Measurements from ENCODE around the gene DGKG.

The DGKG gene

DNA sequence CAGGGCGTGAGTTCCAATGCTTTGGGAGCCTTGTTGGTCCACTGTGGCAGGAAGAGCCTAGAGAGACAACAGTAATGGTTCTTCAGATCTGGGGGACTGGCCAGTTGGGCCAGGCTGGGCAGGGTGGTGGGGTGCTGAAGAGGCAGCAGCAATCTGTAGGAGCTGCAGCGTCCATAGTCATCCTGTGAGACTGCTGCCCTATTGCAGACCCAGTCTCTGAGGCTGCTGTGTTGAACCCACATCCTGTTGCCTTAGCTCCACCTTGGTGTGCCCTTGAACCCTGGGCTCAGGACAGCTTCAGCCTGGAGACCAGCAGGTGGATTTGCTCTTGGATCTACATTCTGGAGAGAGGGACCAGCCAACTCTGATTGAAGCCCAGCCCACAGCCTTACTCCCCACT is 229.5 kb downstream of the DGKG start:
- DNase-seq: no peak

DNA sequence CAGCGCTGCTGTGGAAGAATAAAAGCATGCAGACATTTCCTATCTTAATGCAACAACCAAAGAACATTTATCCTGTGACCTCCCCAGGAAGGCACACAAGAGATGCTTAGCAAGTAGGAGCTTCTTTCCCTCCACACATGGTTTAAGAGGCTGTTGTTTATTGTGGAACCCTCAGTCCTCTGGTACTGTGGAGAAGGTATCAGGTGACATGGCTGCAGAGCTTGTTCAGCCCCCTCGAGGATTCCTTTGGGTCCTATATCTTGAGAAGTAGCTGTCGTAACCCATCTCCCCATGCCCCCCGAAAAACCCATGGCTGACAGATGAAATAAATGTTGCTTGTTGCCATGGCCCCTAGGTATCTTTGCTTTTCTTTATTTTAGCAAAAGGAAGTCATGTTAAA is 232.8 kb downstream of the DGKG start:
- no peak for DNase-seq

- no peak for DNase-seq
These were observed 233.9 kb downstream of the DGKG start for GRCh38 chr3:186128158-186128557.

- DNase-seq: no peak
These were observed 234.6 kb downstream of the DGKG start for GRCh38 chr3:186127463-186127862.

DNA sequence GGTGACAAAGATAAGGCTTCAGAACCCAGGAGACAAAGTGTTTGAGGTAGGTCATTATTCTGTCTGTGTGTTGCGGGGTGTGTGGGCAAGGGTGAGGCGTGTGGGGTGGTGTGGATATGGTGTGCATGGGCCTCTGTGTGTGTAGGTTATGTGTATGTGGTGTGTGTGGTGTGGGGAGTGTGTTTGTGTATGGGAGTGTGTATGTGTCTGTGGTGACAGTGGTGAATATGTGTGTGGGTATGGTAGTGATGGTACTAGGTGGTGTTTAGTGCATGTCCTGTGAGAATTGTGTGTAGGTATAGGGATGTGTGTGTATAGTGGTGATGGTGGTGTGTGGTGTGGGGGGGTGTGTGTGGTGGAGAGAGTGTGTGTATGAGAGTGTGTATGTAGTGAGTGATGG is 236.9 kb downstream of the DGKG start:
- DNase-seq: no peak

- no peak for DNase-seq
These were observed 237.4 kb downstream of the DGKG start for GRCh38 chr3:186124592-186124991.

- no peak for DNase-seq
These were observed 239.0 kb downstream of the DGKG start for GRCh38 chr3:186123012-186123411.

DNA sequence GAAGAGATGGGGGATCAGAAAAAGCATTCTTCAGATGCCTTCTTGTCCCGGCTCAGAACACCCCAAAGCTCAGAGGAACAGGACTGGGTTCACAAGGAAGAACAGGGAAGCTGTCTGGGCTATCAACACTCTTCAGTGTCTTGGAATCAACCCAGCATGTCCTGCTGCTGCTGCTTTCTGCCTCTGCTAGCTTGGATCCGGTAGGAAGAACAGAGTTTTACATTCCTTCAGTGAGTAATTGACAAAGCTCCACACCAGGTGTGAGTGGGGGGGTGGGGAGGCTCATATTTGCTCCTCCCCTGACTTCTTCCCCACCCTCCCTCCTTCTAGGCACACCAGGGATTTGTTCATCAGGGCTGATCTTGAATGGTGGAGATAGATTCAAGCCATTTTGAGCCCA is 240.1 kb downstream of the DGKG start:
- no peak for DNase-seq

GRCh38 chr3:186121278-186121677 is 240.8 kb downstream of the DGKG start:
- DNase-seq: no peak

- DNase-seq: no peak
These were observed 242.5 kb downstream of the DGKG start for GRCh38 chr3:186119499-186119898.

DNA sequence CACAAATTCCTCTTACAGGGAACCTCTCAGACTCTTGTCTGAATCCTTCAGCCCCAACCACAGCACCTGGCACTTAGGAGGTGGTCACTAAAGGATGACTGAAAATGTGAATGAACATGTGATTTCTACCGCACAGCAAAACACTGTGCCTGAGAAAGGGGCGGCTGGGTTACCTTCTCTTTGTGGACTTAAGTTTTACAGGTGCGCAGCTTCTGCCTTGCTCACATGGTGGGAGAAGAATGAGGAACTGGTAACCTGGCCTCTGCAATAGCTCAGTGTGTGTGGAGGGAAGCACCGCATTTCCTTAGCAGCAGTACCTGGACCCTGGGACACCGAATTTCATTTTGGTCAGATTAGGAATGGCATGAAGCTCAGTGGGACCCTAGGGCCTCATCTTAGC is 243.3 kb downstream of the DGKG start:
- no peak for DNase-seq

DNA sequence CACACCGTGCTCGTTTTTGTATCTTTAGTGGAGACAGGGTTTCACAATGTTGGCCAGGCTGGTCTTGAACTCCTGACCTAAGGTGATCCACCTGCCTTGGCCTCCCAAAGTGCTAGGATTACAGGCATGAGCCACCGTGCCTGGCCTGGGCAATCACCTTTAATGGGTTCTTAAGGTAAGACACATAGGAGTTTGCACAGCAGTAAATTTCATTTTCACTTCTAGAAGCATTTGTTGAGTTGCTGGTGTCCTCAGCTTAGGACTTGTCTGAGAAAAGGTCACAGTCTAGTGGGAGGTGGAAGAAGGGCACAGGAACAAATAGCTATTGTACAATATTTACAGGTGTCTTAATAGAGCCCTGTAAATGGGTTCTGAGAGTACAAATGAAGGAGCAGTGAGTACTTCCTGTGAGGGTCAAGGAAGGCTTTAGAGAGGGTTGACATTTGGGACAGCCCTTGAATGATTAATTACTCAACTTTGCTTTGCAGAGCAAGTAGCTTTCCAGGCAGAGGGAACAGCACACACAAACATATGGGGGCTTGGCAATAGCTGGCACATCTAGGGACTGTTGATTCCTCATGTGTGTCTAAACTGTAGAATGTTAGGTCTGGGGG is 244.4 kb downstream of the DGKG start:
- no peak for DNase-seq

- no peak for DNase-seq
These were observed 246.6 kb downstream of the DGKG start for GRCh38 chr3:186115239-186115996.

GRCh38 chr3:186110975-186111974 is 250.8 kb downstream of the DGKG start:
- no peak for DNase-seq

DNA sequence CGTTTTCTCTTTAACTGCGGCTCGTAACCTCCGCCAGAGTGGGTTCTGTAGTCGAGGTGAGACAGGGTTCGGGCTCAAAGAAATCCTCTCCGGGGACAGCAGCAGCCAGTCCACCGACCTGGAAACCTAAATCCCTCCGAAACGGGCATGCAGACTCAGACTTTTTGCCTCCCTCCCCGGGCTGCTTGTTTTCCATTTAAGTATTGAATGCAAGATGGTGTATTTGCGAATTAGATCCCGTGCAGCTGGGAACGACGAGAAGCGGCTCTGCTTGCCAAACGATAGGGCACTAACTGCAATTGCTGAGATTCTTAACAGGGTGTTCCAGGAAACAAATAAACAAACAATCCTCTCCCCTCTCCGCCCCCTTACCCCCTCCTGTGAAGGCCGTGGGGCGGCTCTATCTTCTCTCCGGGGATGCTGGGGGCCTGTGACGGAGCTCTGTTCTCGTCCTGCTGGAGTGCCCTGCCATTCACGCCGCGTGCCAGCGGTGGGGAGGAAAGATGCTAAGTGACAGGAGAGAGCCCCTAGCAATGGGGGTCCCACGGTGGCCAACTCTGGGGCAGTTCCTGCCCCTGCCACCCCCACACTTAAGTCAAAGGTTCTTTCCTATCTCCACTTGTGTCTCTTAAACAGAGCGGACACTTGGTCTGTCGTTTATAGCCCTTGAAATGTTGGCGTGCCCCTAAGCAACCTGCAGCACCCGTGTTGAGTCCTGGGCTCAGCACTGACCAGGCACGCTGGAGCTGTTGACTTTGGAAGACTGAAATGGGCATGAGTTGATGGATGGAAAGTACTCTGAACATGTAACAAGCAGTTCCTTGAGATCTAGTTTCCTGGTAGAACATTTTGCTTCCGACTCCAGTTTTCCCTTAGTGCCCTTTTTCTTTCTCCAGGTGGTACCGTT is 251.9 kb downstream of the DGKG start:
- no peak for DNase-seq

- peak; percentile 97 for DNase-seq
These were observed 252.8 kb downstream of the DGKG start, which contains the start of gene ETV5 for GRCh38 chr3:186108941-186109865. Gene ETV5 (minus strand): TSS chr3:186109089. CDS start chr3:186105868, 3,221 bp downstream.

- DNase-seq: no peak
These were observed 253.7 kb downstream of the DGKG start for GRCh38 chr3:186108106-186108940.

GRCh38 chr3:186107215-186108105 is 254.6 kb downstream of the DGKG start:
- peak; percentile 84 for DNase-seq

DNA sequence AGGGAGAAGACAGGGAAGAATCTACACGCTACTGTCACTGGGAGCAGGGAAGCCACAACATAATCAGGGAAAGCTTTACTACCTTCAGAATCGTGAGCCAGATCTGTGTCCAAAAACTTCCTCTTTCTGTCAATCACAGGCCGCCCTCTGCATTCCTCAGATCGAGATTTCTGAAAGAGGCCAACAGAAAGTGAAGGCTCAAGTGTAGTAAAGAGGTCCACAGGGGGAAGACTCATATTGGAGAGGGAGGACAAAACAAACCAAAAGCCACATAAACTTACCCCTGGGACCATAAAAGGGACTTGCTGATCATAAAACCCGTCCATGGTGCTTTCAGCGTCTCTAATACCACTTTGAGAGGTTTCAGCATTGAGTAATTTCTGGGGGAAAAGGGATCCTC is 256.5 kb downstream of the DGKG start:
- no peak for DNase-seq
